Measurements from ENCODE around the gene IBA57. TPM values are rescaled to one million over a fixed set of nuclear protein-coding genes. Genes with fewer than 3 reads are reported as not detected.
"Not testable (repeated sequence)": the region's sequence is repeated elsewhere in the genome, so short reads cannot be mapped to it uniquely, and the experiment has no call there.

IBA57 gene
- total RNA-seq, 1 experiment from 2014 or later = 3.6 TPM

GRCh38 chr1:228226141-228226874 lies 60.7 kb downstream of the IBA57 start:
- Histone ChIP-seq H3K27me3 (ENCODE audit: low read length) (no peaks in the 10 kb centered on the region), H3K9me3 (ENCODE audit: low read length) (peaks cover 7% of the 10 kb centered on the region; the same call in 1 of the 2 replicates), H4K20me1 (ENCODE audit: insufficient read depth, low read depth, low read length) (no peaks in the 10 kb centered on the region), H3K36me3 (ENCODE audit: insufficient read depth, low read length) (peaks cover 22% of the 10 kb centered on the region), H3K79me2 (ENCODE audit: low read length) (no peaks in the 10 kb centered on the region), H3K9me2 (replicated peaks; ENCODE audit: insufficient read depth, low read length) (no peaks in the 10 kb centered on the region), H3K4me3 (ENCODE audit: low read length) (no peak overlapping the region), H3K4me2 (ENCODE audit: low read depth, low read length, poor library complexity, severe bottlenecking) (no peak overlapping the region), H3K27ac (ENCODE audit: low read length) (no peak overlapping the region), H3K4me1 (ENCODE audit: low read length) (no peaks in the 10 kb centered on the region), H2AFZ (ENCODE audit: low read length) (no peak overlapping the region), H3K9ac (ENCODE audit: low read length) (no peak overlapping the region)
- no peak for DNase-seq

GRCh38 chr1:228226956-228227791 lies 61.6 kb downstream of the IBA57 start:
- no peak overlapping the region for H3K27ac ChIP-seq (ENCODE audit: low read length)
- no peak overlapping the region for H2AFZ ChIP-seq (ENCODE audit: low read length)

DNA sequence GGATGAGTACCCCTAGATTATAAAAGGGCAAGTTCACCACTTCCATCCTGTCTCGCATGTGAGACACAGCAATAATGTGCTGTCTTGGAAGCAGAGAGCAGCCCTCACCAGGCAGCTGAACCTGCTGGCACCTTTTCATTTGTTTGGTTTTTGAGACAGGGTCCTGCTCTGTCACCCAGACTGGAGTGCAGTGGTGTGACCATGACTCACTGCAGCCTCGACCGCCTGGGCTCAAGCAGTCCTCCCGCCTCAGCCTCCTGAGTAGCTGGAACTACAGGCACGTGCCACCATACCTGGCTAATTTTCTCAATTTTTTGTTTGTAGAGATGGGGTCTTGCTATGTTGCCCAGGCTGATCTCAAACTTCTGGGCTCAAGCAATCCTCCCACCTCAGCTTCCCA lies 62.5 kb downstream of the IBA57 start:
- not testable (repeated sequence) for H3K4me3 ChIP-seq (ENCODE audit: low read length); H3K27ac ChIP-seq (ENCODE audit: low read length); H3K4me2 ChIP-seq (ENCODE audit: low read depth, low read length, poor library complexity, severe bottlenecking); DNase-seq; H3K9me2 ChIP-seq (replicated peaks; ENCODE audit: insufficient read depth, low read length); H3K27me3 ChIP-seq (ENCODE audit: low read length); H4K20me1 ChIP-seq (ENCODE audit: insufficient read depth, low read depth, low read length); H3K79me2 ChIP-seq (ENCODE audit: low read length); H3K4me1 ChIP-seq (ENCODE audit: low read length); H3K9me3 ChIP-seq (ENCODE audit: low read length); H3K9ac ChIP-seq (ENCODE audit: low read length); H2AFZ ChIP-seq (ENCODE audit: low read length)
- H3K36me3 ChIP-seq (ENCODE audit: insufficient read depth, low read length) = peaks cover 26% of the 10 kb centered on the region

More at GRCh38 chr1:228226956-228227791, 61.6 kb downstream of the IBA57 start:
- Histone ChIP-seq H3K4me2 (ENCODE audit: low read depth, low read length, poor library complexity, severe bottlenecking) (no peak overlapping the region), H3K36me3 (ENCODE audit: insufficient read depth, low read length) (peaks cover 22% of the 10 kb centered on the region), H4K20me1 (ENCODE audit: insufficient read depth, low read depth, low read length) (no peaks in the 10 kb centered on the region), H3K9me3 (ENCODE audit: low read length) (peaks cover 7% of the 10 kb centered on the region; the same call in 1 of the 2 replicates), H3K27me3 (ENCODE audit: low read length) (no peaks in the 10 kb centered on the region), H3K79me2 (ENCODE audit: low read length) (no peaks in the 10 kb centered on the region), H3K4me1 (ENCODE audit: low read length) (no peaks in the 10 kb centered on the region), H3K4me3 (ENCODE audit: low read length) (no peak overlapping the region), H3K9me2 (replicated peaks; ENCODE audit: insufficient read depth, low read length) (no peaks in the 10 kb centered on the region), H3K9ac (ENCODE audit: low read length) (no peak overlapping the region)
- DNase-seq = no peak

- peaks cover 26% of the 10 kb centered on the region for H3K36me3 ChIP-seq (ENCODE audit: insufficient read depth, low read length)
- H3K4me3 ChIP-seq (ENCODE audit: low read length) = no peak overlapping the region
- no peak overlapping the region for H2AFZ ChIP-seq (ENCODE audit: low read length)
- H3K9ac ChIP-seq (ENCODE audit: low read length) = no peak overlapping the region
- H4K20me1 ChIP-seq (ENCODE audit: insufficient read depth, low read depth, low read length) = no peaks in the 10 kb centered on the region
- no peaks in the 10 kb centered on the region for H3K4me1 ChIP-seq (ENCODE audit: low read length)
- DNase-seq = no peak
- no peak overlapping the region for H3K27ac ChIP-seq (ENCODE audit: low read length)
- no peaks in the 10 kb centered on the region for H3K27me3 ChIP-seq (ENCODE audit: low read length)
- no peaks in the 10 kb centered on the region for H3K9me2 ChIP-seq (replicated peaks; ENCODE audit: insufficient read depth, low read length)
- H3K79me2 ChIP-seq (ENCODE audit: low read length) = no peaks in the 10 kb centered on the region
- peaks cover 7% of the 10 kb centered on the region; the same call in 1 of the 2 replicates for H3K9me3 ChIP-seq (ENCODE audit: low read length)
- H3K4me2 ChIP-seq (ENCODE audit: low read depth, low read length, poor library complexity, severe bottlenecking) = no peak overlapping the region
Observed at GRCh38 chr1:228228601-228229074, 63.0 kb downstream of the IBA57 start.

DNA sequence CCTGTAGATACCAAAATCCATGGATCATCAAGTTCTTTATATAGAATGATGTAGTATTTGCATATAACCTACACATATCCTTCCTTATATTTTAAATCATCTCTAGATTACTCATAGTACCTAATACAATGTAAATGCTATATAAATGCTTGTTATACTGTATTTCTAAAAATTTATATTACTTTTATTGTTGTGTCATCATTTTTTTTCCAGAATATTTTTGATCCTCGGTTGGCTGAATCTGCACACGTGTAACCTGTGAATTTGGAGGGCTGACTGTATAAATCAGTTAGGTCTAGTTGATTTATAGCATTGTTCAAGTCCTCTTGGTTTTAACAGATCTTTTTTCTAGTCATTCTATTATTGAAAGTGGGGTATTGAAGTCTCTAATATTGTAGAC lies 65.6 kb downstream of the IBA57 start:
- Histone ChIP-seq H3K36me3 (ENCODE audit: insufficient read depth, low read length) (peaks cover 8% of the 10 kb centered on the region), H3K27ac (ENCODE audit: low read length) (no peak overlapping the region), H3K4me2 (ENCODE audit: low read depth, low read length, poor library complexity, severe bottlenecking) (no peak overlapping the region), H3K9me3 (ENCODE audit: low read length) (no peaks in the 10 kb centered on the region), H3K9me2 (replicated peaks; ENCODE audit: insufficient read depth, low read length) (no peaks in the 10 kb centered on the region), H4K20me1 (ENCODE audit: insufficient read depth, low read depth, low read length) (no peaks in the 10 kb centered on the region), H3K79me2 (ENCODE audit: low read length) (no peaks in the 10 kb centered on the region), H3K27me3 (ENCODE audit: low read length) (no peaks in the 10 kb centered on the region), H3K9ac (ENCODE audit: low read length) (no peak overlapping the region), H3K4me3 (ENCODE audit: low read length) (no peak overlapping the region), H3K4me1 (ENCODE audit: low read length) (no peaks in the 10 kb centered on the region), H2AFZ (ENCODE audit: low read length) (no peak overlapping the region)
- no peak for DNase-seq

Small RNA genes lying within 50 kb of the gene (small RNA-seq; reads per million reads assigned to genes)
- not detected for gene AL359510.1

Other genes starting within 250 kb of the IBA57 start
- gene WNT9A, start 217.9 kb upstream of the IBA57 start, total RNA-seq (2014; rRNA removed; shearing (Covaris generic); ENCODE audit: low replicate concordance) = not detected in 2 replicates
- not detected in 2 replicates for gene WNT3A, start 158.8 kb upstream of the IBA57 start, total RNA-seq (2014; rRNA removed; shearing (Covaris generic); ENCODE audit: low replicate concordance)
- 107 and 139 TPM in 2 replicates for gene ARF1, start 83.1 kb upstream of the IBA57 start, total RNA-seq (2014; rRNA removed; shearing (Covaris generic); ENCODE audit: low replicate concordance)
- gene C1orf35, start 62.5 kb upstream of the IBA57 start, total RNA-seq (2014; rRNA removed; shearing (Covaris generic); ENCODE audit: low replicate concordance) = 10.4 and 24.7 TPM in 2 replicates
- gene MRPL55, start 56.5 kb upstream of the IBA57 start, total RNA-seq (2014; rRNA removed; shearing (Covaris generic); ENCODE audit: low replicate concordance) = 76.6 and 79.2 TPM in 2 replicates
- 74.4 and 203 TPM in 2 replicates for gene GUK1, start 25.5 kb upstream of the IBA57 start, total RNA-seq (2014; rRNA removed; shearing (Covaris generic); ENCODE audit: low replicate concordance)
- gene GJC2, start 15.9 kb upstream of the IBA57 start, total RNA-seq (2014; rRNA removed; shearing (Covaris generic); ENCODE audit: low replicate concordance) = 0.69 TPM in 1 of 2 replicates, not detected in the other
- gene OBSCN, start 42.2 kb downstream of the IBA57 start, total RNA-seq (2014; rRNA removed; shearing (Covaris generic); ENCODE audit: low replicate concordance) = 17.5 and 24.4 TPM in 2 replicates
- 27.7 and 39.5 TPM in 2 replicates for gene TRIM11, start 241.0 kb downstream of the IBA57 start, total RNA-seq (2014; rRNA removed; shearing (Covaris generic); ENCODE audit: low replicate concordance)

All from Karpas-422 (cell line).